DOHH2 (cell line): ENCODE results near the gene STEAP3.

Experiments used
- H3F3A ChIP-seq: fragments of 200-600 bp; sonication (generic), shearing (Covaris generic); 2 replicates; pipeline ENCODE4 v1.6.0; 2016; ENCODE audit warnings: antibody characterized with exemption, mild to moderate bottlenecking; ENCODE audit not compliant: control insufficient read depth, insufficient read depth
- H3K27ac ChIP-seq: fragments of 200-600 bp; sonication (generic); 2 replicates; pipeline ENCODE4 v1.5.1; 2014; ENCODE audit warnings: low read depth, mild to moderate bottlenecking, low read length, moderate library complexity
- H3K27me3 ChIP-seq: fragments of 200-600 bp; sonication (generic); 2 replicates; pipeline ENCODE4 v1.6.1; 2014; ENCODE audit warnings: mild to moderate bottlenecking, low read length, mixed read lengths; ENCODE audit not compliant: control insufficient read depth
- H3K36me3 ChIP-seq: fragments of 200-600 bp; sonication (generic); 2 replicates; pipeline ENCODE4 v1.6.1; 2014; ENCODE audit warnings: mild to moderate bottlenecking, low read length, moderate library complexity, mixed read lengths; ENCODE audit not compliant: control insufficient read depth
- H3K4me1 ChIP-seq: fragments of 200-600 bp; sonication (generic); 2 replicates; pipeline ENCODE4 v1.6.1; 2014; ENCODE audit warnings: mild to moderate bottlenecking, low read length, mixed read lengths; ENCODE audit not compliant: control insufficient read depth
- H3K4me2 ChIP-seq: fragments of 200-600 bp; sonication (generic); 2 replicates; pipeline ENCODE4 v1.6.0; 2014; ENCODE audit warnings: mild to moderate bottlenecking, low read length, moderate library complexity
- H3K4me3 ChIP-seq: fragments of 200-600 bp; sonication (generic); 2 replicates; pipeline ENCODE4 v1.5.1; 2014; ENCODE audit warnings: mild to moderate bottlenecking, low read length, mixed read lengths
- H3K79me2 ChIP-seq: fragments of 200-600 bp; sonication (generic); 2 replicates; pipeline ENCODE4 v1.6.1; 2014; ENCODE audit warnings: mild to moderate bottlenecking, low read length, mixed read lengths; ENCODE audit not compliant: control insufficient read depth
- H3K9me2 ChIP-seq: fragments of 200-600 bp; sonication (generic); replicated peaks from 2 replicates; pipeline ENCODE4 v1.6.1; 2014; ENCODE audit warnings: mild to moderate bottlenecking, low read length, mixed read lengths; ENCODE audit not compliant: control insufficient read depth
- H3K9me3 ChIP-seq: fragments of 200-600 bp; sonication (generic); 2 replicates; pipeline ENCODE4 v1.6.1; 2014; ENCODE audit warnings: antibody characterized with exemption, low read length, mixed read lengths; ENCODE audit not compliant: control insufficient read depth, insufficient read depth
- H4K20me1 ChIP-seq: fragments of 200-600 bp; sonication (generic); 2 replicates; pipeline ENCODE4 v1.6.0; 2014; ENCODE audit warnings: low read depth, mild to moderate bottlenecking, antibody characterized with exemption, low read length, moderate library complexity; ENCODE audit not compliant: control insufficient read depth, insufficient read depth
- CTCF ChIP-seq: fragments of 200-600 bp; sonication (generic); IDR thresholded peaks from one replicate; pipeline ENCODE4 v1.5.1; 2014; ENCODE audit warnings: antibody characterized with exemption, mild to moderate bottlenecking, low read depth, low read length; ENCODE audit not compliant: poor library complexity, severe bottlenecking
- EZH2phosphoT487 ChIP-seq: fragments of 200-600 bp; sonication (generic); IDR thresholded peaks from 2 replicates; pipeline ENCODE4 v1.6.1; 2017; ENCODE audit warnings: borderline replicate concordance, mild to moderate bottlenecking, antibody characterized with exemption, low read length, moderate library complexity, mixed read lengths

Gene STEAP3

GRCh38 chr2:119202610-119203310 is 20.9 kb upstream of the STEAP3 start:
- no peak overlapping the region for H3K4me3 ChIP-seq
- no peaks in the 10 kb centered on the region for H4K20me1 ChIP-seq
- no peaks in the 10 kb centered on the region for H3K9me2 ChIP-seq
- H3K36me3 ChIP-seq: no peaks in the 10 kb centered on the region
- TF ChIP-seq EZH2phosphoT487 (no peak), CTCF (no peak)
- no peak overlapping the region for H3K4me2 ChIP-seq
- no peaks in the 10 kb centered on the region for H3F3A ChIP-seq
- no peaks in the 10 kb centered on the region for H3K9me3 ChIP-seq
- H3K4me1 ChIP-seq: no peaks in the 10 kb centered on the region
- no peaks in the 10 kb centered on the region for H3K79me2 ChIP-seq
- no peak overlapping the region for H3K27ac ChIP-seq
- no peaks in the 10 kb centered on the region for H3K27me3 ChIP-seq

GRCh38 chr2:119204525-119204924 is 19.1 kb upstream of the STEAP3 start:
- H3K9me2 ChIP-seq: no peaks in the 10 kb centered on the region
- no peaks in the 10 kb centered on the region for H3K9me3 ChIP-seq
- no peaks in the 10 kb centered on the region for H3K4me1 ChIP-seq
- H3K36me3 ChIP-seq: no peaks in the 10 kb centered on the region
- no peaks in the 10 kb centered on the region for H3K27me3 ChIP-seq
- TF ChIP-seq EZH2phosphoT487: no peak
- TF ChIP-seq CTCF: no peak
- no peak overlapping the region for H3K27ac ChIP-seq
- no peak overlapping the region for H3K4me3 ChIP-seq
- no peaks in the 10 kb centered on the region for H3K79me2 ChIP-seq
- H3F3A ChIP-seq: no peaks in the 10 kb centered on the region
- H4K20me1 ChIP-seq: no peaks in the 10 kb centered on the region
- no peak overlapping the region for H3K4me2 ChIP-seq

- TF ChIP-seq EZH2phosphoT487 (no peak), CTCF (no peak)
Observed at GRCh38 chr2:119205001-119205706, 18.5 kb upstream of the STEAP3 start.

More at GRCh38 chr2:119205001-119205706, 18.5 kb upstream of the STEAP3 start:
- Histone ChIP-seq H3K36me3 (no peaks in the 10 kb centered on the region), H3K4me1 (no peaks in the 10 kb centered on the region), H3K79me2 (no peaks in the 10 kb centered on the region), H3K9me3 (no peaks in the 10 kb centered on the region), H3K4me2 (no peak overlapping the region), H3K9me2 (no peaks in the 10 kb centered on the region), H3K27me3 (peaks cover 4% of the 10 kb centered on the region; the same call in 1 of the 2 replicates), H3K4me3 (no peak overlapping the region), H3F3A (no peaks in the 10 kb centered on the region), H4K20me1 (no peaks in the 10 kb centered on the region), H3K27ac (no peak overlapping the region)
